ENCODE data around the gene OSER1. TPM values are rescaled to one million over a fixed set of nuclear protein-coding genes. Genes with fewer than 3 reads are reported as not detected.

Gene OSER1
- polyA plus RNA-seq, 1 donor from 2014 or later = 43.9 TPM

DNA sequence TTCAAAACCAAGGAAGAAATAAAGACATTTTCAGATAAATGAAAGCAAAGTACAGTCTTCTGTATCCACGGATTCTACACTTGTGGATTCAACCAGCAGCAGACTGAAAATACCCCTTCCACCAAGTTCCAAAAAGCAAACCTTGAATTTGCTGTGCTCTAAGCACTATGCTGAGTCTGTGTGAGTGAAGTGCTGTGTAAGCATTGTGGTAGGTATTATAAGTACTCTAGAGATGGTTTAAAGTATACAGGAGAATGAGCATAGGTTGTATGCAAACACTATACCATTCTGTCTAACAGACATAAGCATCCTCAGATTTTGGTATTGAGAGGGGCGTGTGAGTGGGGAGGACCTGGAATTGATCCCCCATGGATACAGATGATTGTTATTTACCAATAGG, 9.6 kb downstream of the OSER1 start:
- Histone ChIP-seq H3K27me3 (ENCODE audit: insufficient read depth, low read depth, low read length) (no peaks in the 10 kb centered on the region), H2AFZ (ENCODE audit: low read depth, low read length) (no peak overlapping the region), H3K4me3 (ENCODE audit: low read length) (no peak overlapping the region), H3K4me2 (ENCODE audit: low read length) (no peak overlapping the region), H3K36me3 (ENCODE audit: insufficient read depth, low read length) (peaks cover 12% of the 10 kb centered on the region), H3K9me2 (ENCODE audit: insufficient read depth, low read length) (no peaks in the 10 kb centered on the region), H3K9me3 (ENCODE audit: low read length) (no peaks in the 10 kb centered on the region), H3F3A (ENCODE audit: insufficient read depth, low read length, poor library complexity, severe bottlenecking) (no peaks in the 10 kb centered on the region), H3K79me2 (replicated peaks; ENCODE audit: insufficient read depth, low read length) (peaks cover 32% of the 10 kb centered on the region), H3K27ac (ENCODE audit: low read length) (no peak overlapping the region), H4K20me1 (ENCODE audit: insufficient read depth) (no peaks in the 10 kb centered on the region), H3K9ac (ENCODE audit: low read length) (no peak overlapping the region)
- TF ChIP-seq MXI1 (conservative IDR thresholded peaks at IDR 0.05; ENCODE audit: poor library complexity, severe bottlenecking) (no peak), TAF1 (IDR thresholded peaks at IDR 0.05; ENCODE audit: low read depth) (no peak), RAD21 (conservative IDR thresholded peaks at IDR 0.05) (no peak), SMC3 (conservative IDR thresholded peaks at IDR 0.05; ENCODE audit: poor library complexity) (no peak), EP300 (conservative IDR thresholded peaks at IDR 0.05; ENCODE audit: poor library complexity, severe bottlenecking) (no peak), CTCF (IDR thresholded peaks at IDR 0.05; ENCODE audit: poor library complexity, severe bottlenecking) (no peak), POLR2AphosphoS5 (IDR thresholded peaks at IDR 0.05) (no peak), EZH2 (IDR thresholded peaks at IDR 0.05; ENCODE audit: borderline replicate concordance, insufficient read depth, low read length, poor library complexity, severe bottlenecking) (no peak)
- TF ChIP-seq, protein P1, sequence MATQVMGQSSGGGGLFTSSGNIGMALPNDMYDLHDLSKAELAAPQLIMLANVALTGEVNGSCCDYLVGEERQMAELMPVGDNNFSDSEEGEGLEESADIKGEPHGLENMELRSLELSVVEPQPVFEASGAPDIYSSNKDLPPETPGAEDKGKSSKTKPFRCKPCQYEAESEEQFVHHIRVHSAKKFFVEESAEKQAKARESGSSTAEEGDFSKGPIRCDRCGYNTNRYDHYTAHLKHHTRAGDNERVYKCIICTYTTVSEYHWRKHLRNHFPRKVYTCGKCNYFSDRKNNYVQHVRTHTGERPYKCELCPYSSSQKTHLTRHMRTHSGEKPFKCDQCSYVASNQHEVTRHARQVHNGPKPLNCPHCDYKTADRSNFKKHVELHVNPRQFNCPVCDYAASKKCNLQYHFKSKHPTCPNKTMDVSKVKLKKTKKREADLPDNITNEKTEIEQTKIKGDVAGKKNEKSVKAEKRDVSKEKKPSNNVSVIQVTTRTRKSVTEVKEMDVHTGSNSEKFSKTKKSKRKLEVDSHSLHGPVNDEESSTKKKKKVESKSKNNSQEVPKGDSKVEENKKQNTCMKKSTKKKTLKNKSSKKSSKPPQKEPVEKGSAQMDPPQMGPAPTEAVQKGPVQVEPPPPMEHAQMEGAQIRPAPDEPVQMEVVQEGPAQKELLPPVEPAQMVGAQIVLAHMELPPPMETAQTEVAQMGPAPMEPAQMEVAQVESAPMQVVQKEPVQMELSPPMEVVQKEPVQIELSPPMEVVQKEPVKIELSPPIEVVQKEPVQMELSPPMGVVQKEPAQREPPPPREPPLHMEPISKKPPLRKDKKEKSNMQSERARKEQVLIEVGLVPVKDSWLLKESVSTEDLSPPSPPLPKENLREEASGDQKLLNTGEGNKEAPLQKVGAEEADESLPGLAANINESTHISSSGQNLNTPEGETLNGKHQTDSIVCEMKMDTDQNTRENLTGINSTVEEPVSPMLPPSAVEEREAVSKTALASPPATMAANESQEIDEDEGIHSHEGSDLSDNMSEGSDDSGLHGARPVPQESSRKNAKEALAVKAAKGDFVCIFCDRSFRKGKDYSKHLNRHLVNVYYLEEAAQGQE (IDR thresholded peaks at IDR 0.05; ENCODE audit: borderline replicate concordance) = no peak

DNA sequence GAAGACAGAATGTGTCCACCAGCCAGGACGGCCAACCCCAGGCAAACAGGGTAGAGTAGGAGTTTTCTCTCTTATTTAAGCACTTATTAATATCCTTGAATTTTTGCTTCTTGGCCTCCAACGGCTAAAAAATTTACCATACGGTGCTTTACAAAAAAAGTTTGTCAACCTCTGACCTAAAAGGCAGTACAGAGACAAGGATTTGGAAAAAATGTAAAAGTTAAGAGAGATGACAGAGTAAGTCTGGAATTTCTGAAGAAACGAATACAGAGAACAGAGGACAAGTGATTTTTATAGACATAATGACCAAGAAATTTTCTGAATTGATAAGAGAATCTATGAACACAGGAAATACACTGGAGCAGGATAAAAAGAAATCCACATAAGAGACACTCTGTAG, 10.2 kb downstream of the OSER1 start:
- peaks cover 30% of the 10 kb centered on the region for H3K79me2 ChIP-seq (replicated peaks; ENCODE audit: insufficient read depth, low read length)
- H3K9me2 ChIP-seq (ENCODE audit: insufficient read depth, low read length) = no peaks in the 10 kb centered on the region
- H3K4me3 ChIP-seq (ENCODE audit: low read length) = no peak overlapping the region
- TF ChIP-seq EZH2 (IDR thresholded peaks at IDR 0.05; ENCODE audit: borderline replicate concordance, insufficient read depth, low read length, poor library complexity, severe bottlenecking) (no peak), TAF1 (IDR thresholded peaks at IDR 0.05; ENCODE audit: low read depth) (no peak), MXI1 (conservative IDR thresholded peaks at IDR 0.05; ENCODE audit: poor library complexity, severe bottlenecking) (no peak), SMC3 (conservative IDR thresholded peaks at IDR 0.05; ENCODE audit: poor library complexity) (no peak), RAD21 (conservative IDR thresholded peaks at IDR 0.05) (no peak), POLR2AphosphoS5 (IDR thresholded peaks at IDR 0.05) (no peak), CTCF (IDR thresholded peaks at IDR 0.05; ENCODE audit: poor library complexity, severe bottlenecking) (no peak), EP300 (conservative IDR thresholded peaks at IDR 0.05; ENCODE audit: poor library complexity, severe bottlenecking) (no peak)
- TF ChIP-seq, protein P1 (IDR thresholded peaks at IDR 0.05; ENCODE audit: borderline replicate concordance) = no peak
- H3K9me3 ChIP-seq (ENCODE audit: low read length) = no peaks in the 10 kb centered on the region
- H3K27ac ChIP-seq (ENCODE audit: low read length) = no peak overlapping the region
- no peaks in the 10 kb centered on the region for H4K20me1 ChIP-seq (ENCODE audit: insufficient read depth)
- H3F3A ChIP-seq (ENCODE audit: insufficient read depth, low read length, poor library complexity, severe bottlenecking) = no peaks in the 10 kb centered on the region
- H3K27me3 ChIP-seq (ENCODE audit: insufficient read depth, low read depth, low read length) = no peaks in the 10 kb centered on the region
- no peak overlapping the region for H2AFZ ChIP-seq (ENCODE audit: low read depth, low read length)
- H3K9ac ChIP-seq (ENCODE audit: low read length) = no peak overlapping the region
- peaks cover 12% of the 10 kb centered on the region for H3K36me3 ChIP-seq (ENCODE audit: insufficient read depth, low read length)
- no peak overlapping the region for H3K4me2 ChIP-seq (ENCODE audit: low read length)

Measured in neural cell (in vitro differentiated cells).